GM21786 (cell line): ENCODE results near the gene LITAF.

Source experiments
- ATAC-seq: cut with Tn5 transposase; IDR thresholded peaks from one replicate; pipeline ENCODE4 v1.9.1; 2021; ENCODE audit not compliant: unreplicated experiment

Gene LITAF

GRCh38 chr16:11586856-11587642 is at the start of gene LITAF:
LITAF (minus strand) TSS chr16:11586919; CDS start chr16:11556730, 30,189 bp downstream.
- ATAC-seq, result peak; percentile 32

GRCh38 chr16:11636172-11636721 is 49.5 kb upstream of the LITAF start:
- no peak for ATAC-seq

DNA sequence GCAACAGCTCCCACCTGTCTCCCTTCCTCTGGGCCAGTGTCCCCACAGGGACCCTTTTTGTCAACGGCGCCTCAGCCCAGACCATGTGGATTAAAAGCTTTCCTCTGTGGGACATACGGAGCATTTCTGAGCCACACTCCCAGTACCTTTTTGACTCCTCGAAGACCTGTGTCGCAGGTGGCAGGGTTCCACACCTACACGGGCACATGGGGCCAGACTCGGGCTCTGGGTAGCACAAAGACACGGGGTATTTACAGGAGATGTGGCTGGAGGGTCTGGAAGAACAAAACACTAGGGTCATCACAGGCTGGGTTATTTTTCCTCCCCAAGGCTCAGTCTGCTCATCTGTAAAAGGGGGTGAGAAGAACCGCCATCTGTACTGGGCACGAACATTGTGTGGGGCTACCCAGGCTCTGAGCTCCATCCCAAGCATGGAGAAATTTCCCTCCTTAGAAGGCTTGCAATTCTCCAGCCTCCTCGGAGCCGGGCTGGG is 49.0 kb upstream of the LITAF start:
- no peak for ATAC-seq

DNA sequence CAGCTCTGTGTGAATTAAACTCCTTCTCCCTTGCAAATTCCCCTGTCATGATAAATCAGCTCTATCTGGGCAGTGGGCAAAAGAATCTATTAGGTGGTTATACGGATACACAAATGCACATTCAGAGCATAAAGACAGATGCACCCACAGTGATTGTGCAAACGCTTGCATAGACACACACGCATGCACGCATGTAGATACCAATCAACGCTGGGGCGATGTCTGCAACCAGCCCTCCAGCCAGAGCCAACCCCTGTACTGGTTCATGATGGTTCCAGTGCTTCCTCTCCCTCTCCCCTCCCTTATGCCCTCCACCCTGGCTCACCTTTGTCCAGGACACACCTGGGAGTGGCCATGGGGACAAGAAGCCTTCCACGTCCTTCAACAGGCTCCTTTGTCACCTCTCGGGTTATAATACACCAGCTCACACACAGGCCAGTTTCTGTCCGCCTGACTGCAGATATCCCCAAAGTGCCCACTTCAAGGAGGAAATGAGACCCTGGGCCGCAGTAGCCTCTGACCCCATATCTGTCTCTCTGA is 48.5 kb upstream of the LITAF start:
- ATAC-seq, result no peak

DNA sequence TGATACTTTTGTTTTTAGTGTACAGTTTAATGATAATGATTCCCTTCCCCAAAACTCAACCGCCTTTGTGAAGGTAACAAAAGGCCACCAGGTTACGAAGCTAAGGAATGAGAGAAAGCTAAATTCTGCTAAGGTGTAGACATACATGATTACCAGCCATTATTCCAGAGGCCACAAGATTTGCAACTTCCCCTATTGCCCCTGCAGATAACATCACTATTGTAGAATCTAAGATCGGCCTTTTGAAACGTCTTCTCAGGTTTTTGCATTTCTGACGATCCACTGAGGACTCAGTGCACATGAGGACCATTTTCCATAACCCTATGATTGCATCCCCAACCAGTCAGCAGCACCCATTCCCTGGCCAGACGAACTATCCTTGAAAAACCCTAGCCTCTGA is 47.6 kb upstream of the LITAF start:
- no peak for ATAC-seq

GRCh38 chr16:11633113-11633512 is 46.4 kb upstream of the LITAF start:
- no peak for ATAC-seq

DNA sequence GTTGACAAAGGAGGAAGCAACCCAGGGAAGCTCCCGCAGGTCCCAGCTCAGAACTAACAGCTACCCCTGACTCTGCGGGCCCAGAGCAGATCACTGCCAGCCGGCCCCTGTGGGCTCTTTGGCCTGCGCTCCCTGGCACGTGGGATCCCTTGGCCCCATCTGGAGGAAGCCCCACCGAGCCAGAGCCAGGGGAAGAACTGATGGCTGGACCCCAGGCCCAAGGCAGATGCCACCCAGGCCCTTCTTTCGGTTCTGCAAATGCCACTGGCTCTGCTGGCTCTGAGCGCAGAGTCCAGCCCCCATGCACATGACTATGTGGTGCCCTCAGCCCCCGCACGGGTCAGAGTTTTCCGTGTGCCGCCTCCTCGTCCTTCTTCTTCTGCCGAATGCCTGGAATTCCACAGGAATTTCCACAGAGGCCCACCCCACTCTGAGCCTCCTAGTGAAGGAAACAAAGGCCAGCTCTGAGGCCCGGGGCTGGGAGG is 45.8 kb upstream of the LITAF start:
- ATAC-seq, result no peak

GRCh38 chr16:11631214-11631613 is 44.5 kb upstream of the LITAF start:
- ATAC-seq, result no peak

DNA sequence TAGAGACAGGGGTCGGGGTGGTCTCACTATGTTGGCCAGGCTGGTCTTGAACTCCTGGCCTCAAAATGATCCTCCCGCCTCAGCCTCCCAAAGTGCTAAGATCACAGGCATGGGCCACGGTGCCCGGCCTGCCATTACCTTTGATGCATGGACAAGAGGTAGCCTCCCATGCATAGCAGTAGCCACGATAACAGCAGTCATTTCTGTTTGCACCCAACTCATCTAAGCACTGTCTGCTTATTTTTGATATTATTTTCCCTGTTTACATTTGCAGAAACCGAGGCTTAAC is 44.0 kb upstream of the LITAF start:
- no peak for ATAC-seq

GRCh38 chr16:11630046-11630767 is 43.5 kb upstream of the LITAF start:
- ATAC-seq, result no peak

GRCh38 chr16:11629071-11630030 is 42.6 kb upstream of the LITAF start:
- no peak for ATAC-seq

DNA sequence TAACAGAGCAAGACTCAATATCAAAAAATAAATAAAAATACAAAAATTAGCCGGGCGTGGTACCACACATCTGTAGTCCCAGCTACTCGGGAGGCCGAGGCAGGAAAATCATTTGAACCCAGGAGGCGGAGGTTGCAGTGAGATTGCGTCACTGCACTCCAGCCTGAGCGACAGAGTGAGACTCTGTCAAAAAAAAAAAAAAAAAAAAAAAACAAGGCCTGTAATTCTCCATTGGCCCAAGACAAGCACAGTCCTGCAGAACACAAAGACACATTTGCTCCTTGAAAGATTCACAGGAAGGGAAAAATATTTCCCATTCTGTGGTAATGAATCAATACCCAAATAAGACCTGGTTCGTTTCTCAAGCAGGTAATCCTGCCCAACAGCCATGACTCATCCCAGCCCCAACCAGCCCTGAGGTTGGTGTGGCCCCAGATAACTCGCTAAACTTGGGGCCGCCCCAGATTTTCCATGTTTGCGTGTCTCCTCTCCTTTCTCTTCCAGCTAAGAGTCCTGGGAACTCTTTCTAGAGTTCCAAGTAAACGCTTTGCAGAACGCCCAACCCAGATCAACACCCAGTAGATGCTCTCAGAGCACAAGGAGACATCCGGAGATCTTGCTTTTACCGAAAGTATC is 41.2 kb upstream of the LITAF start:
- ATAC-seq, result no peak

DNA sequence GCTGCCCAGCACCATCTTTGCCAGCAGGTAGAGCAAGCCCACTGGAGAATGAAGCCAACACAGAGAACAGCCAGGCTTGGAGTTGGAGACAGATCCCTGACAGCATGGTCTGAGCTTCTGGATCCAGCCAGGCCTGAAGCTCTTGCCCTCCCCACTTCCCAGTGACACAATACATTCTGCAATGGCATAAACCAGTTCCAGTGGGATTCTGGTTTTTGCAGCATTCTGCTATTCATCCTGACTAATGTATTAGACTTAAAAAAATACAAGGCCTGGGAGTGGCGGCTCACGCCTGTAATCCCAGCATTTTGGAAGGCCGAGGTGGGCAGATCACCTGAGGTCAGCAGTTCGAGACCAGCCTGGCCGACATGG is 40.6 kb upstream of the LITAF start:
- no peak for ATAC-seq

- no peak for ATAC-seq
These were observed 40.1 kb upstream of the LITAF start for GRCh38 chr16:11626657-11627291.

DNA sequence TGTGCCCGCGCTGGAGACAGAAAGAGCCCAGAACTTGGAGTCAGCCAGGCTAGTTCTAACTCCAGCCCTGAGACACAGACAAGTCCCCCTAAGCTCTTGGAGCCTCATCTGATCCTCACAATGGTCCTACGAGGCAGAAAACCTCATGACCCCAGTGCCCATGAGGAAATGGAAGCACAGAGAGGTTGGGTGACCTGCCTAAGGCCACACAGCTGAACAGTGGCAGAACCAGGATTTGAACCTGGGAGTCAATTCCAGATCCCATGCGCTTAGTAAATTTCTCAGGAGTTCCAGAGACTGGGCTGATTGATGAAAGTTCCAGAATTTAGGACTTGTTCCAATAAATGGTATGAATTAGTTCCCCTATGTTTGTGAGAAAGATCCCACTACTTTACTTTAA is 39.0 kb upstream of the LITAF start:
- no peak for ATAC-seq

- no peak for ATAC-seq
These were observed 38.2 kb upstream of the LITAF start for GRCh38 chr16:11624636-11625607.

GRCh38 chr16:11624205-11624604 is 37.5 kb upstream of the LITAF start:
- ATAC-seq, result no peak

DNA sequence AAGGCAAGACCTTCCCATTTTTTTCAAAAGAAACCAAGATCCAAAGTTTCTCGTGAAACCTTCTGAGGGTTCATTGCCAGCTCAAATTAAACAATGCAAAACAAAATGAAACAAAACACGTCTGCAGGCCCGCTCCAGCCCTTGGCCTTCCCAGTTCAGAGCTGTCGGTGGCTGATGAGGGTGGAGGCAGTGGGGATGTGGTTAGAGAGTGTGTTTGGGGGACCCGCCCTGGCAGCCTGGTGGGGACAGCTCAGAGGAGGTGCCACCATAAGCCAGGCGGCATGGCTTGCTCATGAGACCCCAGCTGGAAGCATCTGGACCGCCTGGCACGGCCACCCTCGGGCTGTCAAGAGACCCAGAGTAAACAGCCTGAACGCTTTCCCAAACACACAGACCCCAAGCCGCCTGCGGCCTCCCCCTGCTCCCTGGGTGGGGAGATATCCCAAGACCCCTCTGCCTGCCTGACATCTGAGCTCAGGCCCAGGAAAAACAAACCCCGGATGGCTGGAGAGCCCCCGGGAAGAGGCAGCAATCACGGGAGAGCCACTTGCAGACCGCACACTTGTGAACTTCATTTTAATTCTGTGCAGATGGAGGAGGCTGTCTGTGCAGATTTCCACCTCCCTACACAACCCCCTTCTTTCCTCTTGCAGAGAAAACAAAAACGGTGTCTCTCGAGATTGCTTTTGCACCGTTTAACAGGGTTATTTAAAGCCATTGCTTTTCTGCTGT is 35.4 kb upstream of the LITAF start:
- ATAC-seq, result no peak
